ENCODE data around the gene GADD45G.

GRCh38 chr9:89630508-89630907 lies 25.7 kb downstream of the GADD45G start:
- TF ChIP-seq, protein P1, sequence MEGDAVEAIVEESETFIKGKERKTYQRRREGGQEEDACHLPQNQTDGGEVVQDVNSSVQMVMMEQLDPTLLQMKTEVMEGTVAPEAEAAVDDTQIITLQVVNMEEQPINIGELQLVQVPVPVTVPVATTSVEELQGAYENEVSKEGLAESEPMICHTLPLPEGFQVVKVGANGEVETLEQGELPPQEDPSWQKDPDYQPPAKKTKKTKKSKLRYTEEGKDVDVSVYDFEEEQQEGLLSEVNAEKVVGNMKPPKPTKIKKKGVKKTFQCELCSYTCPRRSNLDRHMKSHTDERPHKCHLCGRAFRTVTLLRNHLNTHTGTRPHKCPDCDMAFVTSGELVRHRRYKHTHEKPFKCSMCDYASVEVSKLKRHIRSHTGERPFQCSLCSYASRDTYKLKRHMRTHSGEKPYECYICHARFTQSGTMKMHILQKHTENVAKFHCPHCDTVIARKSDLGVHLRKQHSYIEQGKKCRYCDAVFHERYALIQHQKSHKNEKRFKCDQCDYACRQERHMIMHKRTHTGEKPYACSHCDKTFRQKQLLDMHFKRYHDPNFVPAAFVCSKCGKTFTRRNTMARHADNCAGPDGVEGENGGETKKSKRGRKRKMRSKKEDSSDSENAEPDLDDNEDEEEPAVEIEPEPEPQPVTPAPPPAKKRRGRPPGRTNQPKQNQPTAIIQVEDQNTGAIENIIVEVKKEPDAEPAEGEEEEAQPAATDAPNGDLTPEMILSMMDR (conservative IDR thresholded peaks at IDR 0.05; ENCODE audit: low read length) = no peak
- no peak for TF ChIP-seq EZH2phosphoT487 (IDR thresholded peaks at IDR 0.05; ENCODE audit: borderline replicate concordance, low read depth, low read length)

Measured in OCI-LY7 (cell line).